Muscle of leg (tissue), 11 donors: ENCODE results near the gene FOXE3. TPM values are rescaled to one million over a fixed set of nuclear protein-coding genes. Genes with fewer than 3 reads are reported as not detected.

Source experiments
- DNase-seq: peaks from one replicate; pipeline ENCODE4 v3.0.0; 2013
- H3K27ac ChIP-seq: one replicate; pipeline ENCODE4 v1.5.1; 2013; ENCODE audit warnings: mild to moderate bottlenecking, low read length, control low read depth
- H3K27me3 ChIP-seq: one replicate; pipeline ENCODE4 v1.6.1; 2013; ENCODE audit warnings: low read length; ENCODE audit not compliant: control insufficient read depth, insufficient read depth
- H3K36me3 ChIP-seq: one replicate; pipeline ENCODE4 v1.6.1; 2013; ENCODE audit warnings: low read length; ENCODE audit not compliant: control insufficient read depth, insufficient read depth
- H3K4me1 ChIP-seq: one replicate; pipeline ENCODE4 v1.6.1; 2013; ENCODE audit warnings: low read length; ENCODE audit not compliant: control insufficient read depth, insufficient read depth
- H3K4me3 ChIP-seq: one replicate; pipeline ENCODE4 v1.5.1; 2013; ENCODE audit warnings: low read length, control low read depth
- H3K9me3 ChIP-seq: replicated peaks from 2 replicates; pipeline ENCODE4 v1.6.1; 2013; ENCODE audit warnings: low read depth, low read length; ENCODE audit not compliant: control insufficient read depth
- WGBS: methylation state at CpG from one replicate; pipeline ENCODE4 v1.1.5; 2013; ENCODE audit warnings: missing lambda C conversion rate; ENCODE audit not compliant: insufficient coverage; 5-methylcytosine and 5-hydroxymethylcytosine counted together
- polyA plus RNA-seq, 8 donors: library from polyadenylated mRNA; unstranded; fragments of 120-200 nt; gene quantifications; one replicate each; pipeline versions ENCODE4 v1.2.1 to v1.2.3, GENCODE V29; 2013; ENCODE audit warnings: inconsistent platforms in 1 of 8, low replicate concordance in 1 of 8; ENCODE audit not compliant: insufficient read length in 8 of 8, insufficient read depth in 1 of 8
- total RNA-seq: library from RNA; stranded (reverse); fragments of 120-200 nt; gene quantifications from one replicate; pipeline ENCODE4 v1.2.4, GENCODE V29; 2013

Gene FOXE3
- total and polyA plus RNA-seq, 9 donors, result 0.05 to 0.20 (median 0.09) TPM; not detected in 3

DNA sequence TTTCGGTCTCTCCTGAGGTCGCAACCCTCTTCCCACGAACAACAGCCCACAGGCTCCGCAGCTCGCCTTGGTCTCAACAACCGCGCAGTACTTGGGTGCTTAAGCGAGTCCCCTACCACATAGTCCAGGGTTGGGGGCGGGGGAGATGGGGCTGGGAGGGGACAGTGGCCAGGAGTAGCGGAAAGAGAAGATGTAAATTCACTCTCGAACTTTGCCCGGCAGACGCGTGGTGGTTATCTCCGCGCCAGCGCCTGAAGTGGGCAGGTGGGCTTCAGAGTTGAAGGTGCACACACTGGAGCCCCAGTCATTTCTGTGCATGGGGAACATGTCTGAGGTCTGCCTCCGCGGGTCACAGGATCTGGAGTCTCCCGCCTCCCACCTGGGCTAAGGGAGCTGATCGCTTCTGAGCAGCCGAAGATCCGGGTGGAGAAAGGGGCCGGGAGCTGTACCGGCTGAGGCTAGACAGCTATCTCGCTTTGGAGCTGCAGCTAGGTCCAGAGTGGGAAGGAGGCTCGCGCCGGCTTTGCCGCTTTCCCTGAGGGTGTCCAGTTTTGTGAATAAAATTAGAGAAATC lies 17.5 kb downstream of the FOXE3 start:
- no peak for DNase-seq
- peaks cover 87% of the 10 kb centered on the region for H3K27me3 ChIP-seq
- H3K4me3 ChIP-seq, result no peak overlapping the region
- no peaks in the 10 kb centered on the region for H3K9me3 ChIP-seq
- H3K36me3 ChIP-seq, result no peaks in the 10 kb centered on the region
- no peak overlapping the region for H3K27ac ChIP-seq
- 10% methylated on average over 21 of the region's 30 CpGs for WGBS
- peaks cover 34% of the 10 kb centered on the region for H3K4me1 ChIP-seq

DNA sequence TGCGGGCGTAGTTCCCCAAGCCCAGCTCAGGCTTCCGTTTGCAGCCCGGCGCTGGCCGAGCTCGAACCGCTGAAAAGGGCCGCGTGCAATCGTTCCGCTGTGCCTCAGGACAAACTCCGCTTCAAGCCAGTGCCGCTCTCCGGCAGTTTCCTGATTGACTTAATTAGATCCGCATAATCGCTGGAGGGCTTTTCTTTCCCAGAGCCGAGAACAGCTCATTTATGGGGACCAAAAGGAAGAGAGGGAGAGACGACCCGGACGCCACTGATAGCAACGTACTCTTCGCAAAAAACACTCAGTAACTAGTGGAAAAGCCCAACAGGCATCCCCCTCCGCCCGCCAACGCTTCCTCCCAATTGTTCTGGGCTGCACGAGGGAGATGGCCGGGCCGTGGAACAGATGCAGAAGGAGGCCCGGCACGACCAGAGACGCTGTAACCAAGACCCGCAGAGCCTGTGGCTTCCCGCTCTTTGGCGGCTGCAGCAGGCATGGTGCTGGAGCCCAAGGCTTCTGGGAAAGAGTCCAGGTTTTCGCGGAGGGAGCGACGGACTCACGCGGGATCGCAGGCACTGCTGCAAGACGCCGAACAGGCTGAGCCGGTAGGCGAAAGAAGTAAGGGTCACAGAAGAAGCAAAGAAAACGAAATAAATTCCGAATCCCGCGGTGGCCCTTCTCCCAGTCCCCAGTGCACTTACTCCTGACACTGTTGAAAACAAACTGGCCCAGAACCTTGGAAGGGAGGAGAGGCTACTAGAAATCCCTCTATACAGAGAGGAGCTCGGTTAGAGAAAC lies 18.2 kb downstream of the FOXE3 start:
- no peaks in the 10 kb centered on the region for H3K36me3 ChIP-seq
- H3K9me3 ChIP-seq, result no peaks in the 10 kb centered on the region
- no peak overlapping the region for H3K27ac ChIP-seq
- 2% methylated on average over 43 of the region's 51 CpGs for WGBS
- H3K4me3 ChIP-seq, result peak overlapping the region; percentile 15
- peaks cover 89% of the 10 kb centered on the region for H3K27me3 ChIP-seq
- H3K4me1 ChIP-seq, result peaks cover 34% of the 10 kb centered on the region
- DNase-seq, result peak; percentile 77

DNA sequence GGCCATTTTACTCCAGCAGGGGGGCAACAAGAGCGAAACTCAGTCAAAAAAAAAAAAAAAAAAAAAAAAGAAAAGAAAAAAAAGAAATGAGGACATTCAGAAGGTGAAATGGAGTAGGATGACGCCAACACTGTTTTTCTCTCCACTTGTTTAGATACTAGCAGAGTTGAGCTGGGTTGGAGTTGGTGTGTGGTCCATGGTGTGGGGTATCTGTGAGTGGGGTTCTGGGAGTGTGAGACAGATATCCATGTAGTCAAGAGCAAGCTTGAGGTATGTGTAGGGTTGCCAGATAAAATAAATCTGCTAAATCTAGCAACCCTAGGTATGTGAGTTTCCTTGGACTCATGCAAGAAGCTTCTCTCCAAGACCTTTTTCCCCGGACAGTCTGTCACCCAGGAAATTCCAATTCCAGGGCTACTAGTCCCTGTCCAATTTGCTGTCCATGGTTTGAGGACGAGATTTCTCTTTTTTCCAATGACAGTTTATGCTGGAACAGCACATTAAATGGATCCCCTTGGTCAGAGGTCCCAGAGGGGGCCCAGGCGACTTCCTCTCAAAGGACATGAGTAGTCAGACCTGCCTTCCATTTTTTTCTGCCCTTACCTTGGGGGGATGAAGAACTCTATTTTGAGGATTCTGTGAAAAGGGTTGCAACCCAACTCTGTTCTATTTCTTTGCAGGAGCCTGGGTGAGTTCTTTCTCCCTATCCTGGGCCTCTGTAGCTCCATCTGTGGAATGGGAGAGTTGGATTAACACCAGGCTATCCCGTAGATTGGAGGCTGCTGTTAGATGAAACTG lies 19.6 kb downstream of the FOXE3 start:
- Histone ChIP-seq H3K9me3 (no peaks in the 10 kb centered on the region), H3K27ac (no peak overlapping the region), H3K36me3 (no peaks in the 10 kb centered on the region), H3K4me1 (peaks cover 34% of the 10 kb centered on the region), H3K4me3 (no peak overlapping the region), H3K27me3 (peaks cover 96% of the 10 kb centered on the region)
- WGBS, result 63% methylated on average over 2 of the region's 6 CpGs
- DNase-seq, result no peak

DNA sequence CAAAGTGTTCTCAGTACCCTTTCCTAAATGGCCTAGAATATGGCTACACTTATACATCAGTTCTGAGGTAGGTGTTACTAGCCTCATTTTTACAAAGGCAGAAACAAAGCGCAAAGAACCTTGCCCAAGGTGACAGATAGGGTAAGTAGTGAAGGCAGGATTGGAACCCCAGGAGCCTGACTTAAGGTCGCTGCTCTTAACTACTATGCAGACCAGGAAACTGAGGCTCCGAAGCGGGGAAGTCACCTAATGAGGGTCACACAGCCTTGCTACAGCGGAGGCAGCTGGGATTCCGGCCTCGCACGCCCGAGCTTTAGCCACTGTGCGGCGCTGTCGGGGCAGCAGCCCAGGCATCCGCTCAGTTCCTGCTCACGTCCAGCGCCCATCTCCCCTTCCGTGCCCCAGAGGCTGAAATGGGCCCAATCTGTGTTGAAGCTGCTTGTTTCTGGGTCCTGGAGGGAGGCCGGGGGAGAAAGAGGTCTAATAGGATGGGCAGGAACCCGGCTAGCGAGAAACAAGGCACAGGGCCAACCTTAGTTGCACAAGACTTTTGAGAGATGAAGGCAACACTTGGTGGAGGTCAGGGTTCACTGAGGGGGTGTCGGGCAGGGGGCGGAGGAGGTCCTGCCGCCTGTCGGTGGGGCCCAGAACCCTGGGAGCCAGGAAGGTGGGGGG lies 20.4 kb downstream of the FOXE3 start:
- H3K4me3 ChIP-seq, result peak overlapping the region; percentile 66
- H3K36me3 ChIP-seq, result no peaks in the 10 kb centered on the region
- no peak overlapping the region for H3K27ac ChIP-seq
- no peaks in the 10 kb centered on the region for H3K9me3 ChIP-seq
- DNase-seq, result peak; percentile 74
- H3K4me1 ChIP-seq, result peaks cover 34% of the 10 kb centered on the region
- peaks cover 96% of the 10 kb centered on the region for H3K27me3 ChIP-seq
- 3% methylated on average over 23 of the region's 23 CpGs for WGBS

DNA sequence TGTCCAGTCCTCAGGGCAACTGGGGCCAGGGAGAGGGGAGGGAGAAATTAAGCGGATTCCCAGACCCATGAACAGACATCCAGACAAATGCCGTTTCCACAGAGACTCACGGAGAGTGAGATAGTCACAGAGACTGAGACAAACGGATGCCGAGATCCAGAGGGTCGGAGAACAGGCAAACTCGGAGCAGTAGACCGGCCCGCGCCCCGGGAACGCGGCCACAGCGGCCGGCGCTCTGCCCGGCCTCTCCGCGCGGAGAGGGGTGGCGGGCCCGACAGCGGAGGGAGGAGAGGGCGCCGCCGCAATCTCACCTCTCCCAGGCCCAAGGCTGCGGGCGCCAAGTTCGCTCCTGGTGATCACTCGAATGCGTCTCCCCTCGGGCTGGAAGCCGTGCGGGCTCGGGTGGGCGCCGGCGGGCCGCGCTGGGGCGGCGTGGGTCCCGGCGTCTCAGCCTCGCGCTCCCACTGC lies 20.9 kb downstream of the FOXE3 start:
- DNase-seq, result peak; percentile 56
- under 1% methylated on average over 44 of the region's 46 CpGs for WGBS
- peak overlapping the region; percentile 66 for H3K4me3 ChIP-seq
- peaks cover 96% of the 10 kb centered on the region for H3K27me3 ChIP-seq
- H3K27ac ChIP-seq, result no peak overlapping the region
- no peaks in the 10 kb centered on the region for H3K36me3 ChIP-seq
- H3K4me1 ChIP-seq, result peaks cover 31% of the 10 kb centered on the region
- H3K9me3 ChIP-seq, result no peaks in the 10 kb centered on the region

- no peaks in the 10 kb centered on the region for H3K9me3 ChIP-seq
- H3K4me1 ChIP-seq, result peaks cover 26% of the 10 kb centered on the region
- H3K27me3 ChIP-seq, result peaks cover 95% of the 10 kb centered on the region
- 0% methylated on average over 76 of the region's 80 CpGs for WGBS
- H3K4me3 ChIP-seq, result peak within 1 kb of the TSS; percentile 66
- no peaks in the 10 kb centered on the region for H3K36me3 ChIP-seq
- H3K27ac ChIP-seq, result no peak within 1 kb of the TSS
- peak; percentile 85 for DNase-seq
These were observed 21.5 kb downstream of the FOXE3 start, which contains the start of gene FOXD2 for GRCh38 chr1:47437447-47438164. TSS of gene FOXD2 (plus strand) at chr1:47438044. CDS start at chr1:47438136, 92 bp downstream.

- Histone ChIP-seq H3K4me1 (peaks cover 23% of the 10 kb centered on the region), H3K27me3 (peaks cover 95% of the 10 kb centered on the region), H3K36me3 (no peaks in the 10 kb centered on the region), H3K4me3 (peak overlapping the region; percentile 66), H3K27ac (no peak overlapping the region), H3K9me3 (no peaks in the 10 kb centered on the region)
- WGBS, result 1% methylated on average over 111 of the region's 117 CpGs
- DNase-seq, result no peak
These were observed 22.3 kb downstream of the FOXE3 start for GRCh38 chr1:47438165-47439016.

DNA sequence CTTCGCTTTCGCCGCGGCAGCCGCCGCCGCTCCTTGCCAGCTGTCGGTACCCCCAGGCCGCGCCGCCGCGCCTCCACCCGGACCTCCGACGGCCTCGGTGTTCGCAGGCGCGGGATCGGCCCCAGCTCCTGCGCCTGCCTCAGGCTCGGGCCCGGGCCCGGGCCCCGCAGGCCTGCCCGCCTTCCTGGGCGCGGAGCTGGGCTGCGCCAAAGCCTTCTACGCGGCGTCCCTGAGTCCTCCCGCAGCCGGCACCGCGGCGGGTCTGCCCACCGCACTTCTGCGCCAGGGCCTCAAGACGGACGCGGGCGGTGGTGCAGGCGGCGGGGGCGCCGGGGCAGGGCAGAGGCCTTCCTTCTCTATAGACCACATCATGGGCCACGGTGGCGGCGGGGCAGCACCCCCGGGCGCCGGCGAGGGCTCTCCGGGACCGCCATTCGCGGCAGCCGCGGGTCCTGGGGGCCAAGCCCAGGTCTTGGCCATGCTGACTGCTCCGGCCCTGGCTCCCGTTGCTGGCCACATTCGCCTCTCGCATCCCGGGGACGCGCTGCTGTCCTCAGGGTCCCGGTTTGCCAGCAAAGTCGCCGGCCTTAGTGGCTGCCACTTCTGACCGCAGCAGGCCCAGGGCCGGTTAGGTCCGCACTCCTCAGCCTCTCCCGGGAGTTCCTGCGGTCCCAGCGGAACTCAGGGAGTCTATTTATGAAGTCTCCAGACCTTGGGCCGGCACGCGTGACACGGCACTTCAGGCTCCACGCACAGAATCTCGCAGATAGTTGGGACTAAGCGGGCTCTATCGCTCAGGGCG lies 23.1 kb downstream of the FOXE3 start:
- no peak for DNase-seq
- H3K9me3 ChIP-seq, result no peaks in the 10 kb centered on the region
- H3K36me3 ChIP-seq, result no peaks in the 10 kb centered on the region
- H3K27ac ChIP-seq, result no peak overlapping the region
- no peak overlapping the region for H3K4me3 ChIP-seq
- WGBS, result 13% methylated on average over 82 of the region's 86 CpGs
- H3K4me1 ChIP-seq, result peaks cover 19% of the 10 kb centered on the region
- H3K27me3 ChIP-seq, result peaks cover 95% of the 10 kb centered on the region
